ENCODE results near the gene PJVK. TPM values are rescaled to one million over a fixed set of nuclear protein-coding genes. Genes with fewer than 3 reads are reported as not detected.

Gene PJVK
- total and polyA plus RNA-seq, 10 of the 15 experiments (the other 5 are each of a cell fraction or from before 2014, with no cell fraction given) = 1.8 to 6.8 (median 3.2) TPM

GRCh38 chr2:178413472-178414265 is 37.5 kb upstream of the PJVK start (continued):
- no peak for TF ChIP-seq SRF (IDR thresholded peaks at IDR 0.05; ENCODE audit: low read depth in 2 of 2, low read length in 2 of 2)
- peak; percentile 70; the same call in 1 of the 2 replicates for TF ChIP-seq ZNF592 (IDR thresholded peaks at IDR 0.05)
- no peak for TF ChIP-seq SMAD1 (IDR thresholded peaks at IDR 0.05; ENCODE audit: low read depth, partially characterized antibody)
- peak; percentile 86 for TF ChIP-seq IKZF1 (conservative IDR thresholded peaks at IDR 0.05)
- no peak for TF ChIP-seq FOXK2 (IDR thresholded peaks at IDR 0.05)
- TF ChIP-seq ZSCAN29 (IDR thresholded peaks at IDR 0.05) = no peak
- TF ChIP-seq PKNOX1 (IDR thresholded peaks at IDR 0.05) = no peak
- TF ChIP-seq BCL3 (IDR thresholded peaks at IDR 0.05; ENCODE audit: borderline replicate concordance, insufficient read depth, low read depth, low read length, poor library complexity, severe bottlenecking) = no peak
- no peak for TF ChIP-seq TCF12 (IDR thresholded peaks at IDR 0.05; ENCODE audit: low read depth, low read length)
